HG02588 (cell line): ENCODE results near the gene MYL11.
"Not testable (repeated sequence)": the region's sequence is repeated elsewhere in the genome, so short reads cannot be mapped to it uniquely, and the experiment has no call there.

Experiments
- ATAC-seq: cut with Tn5 transposase; IDR thresholded peaks from one replicate; pipeline ENCODE4 v1.9.1; 2021; ENCODE audit warnings: mild to moderate bottlenecking, moderate library complexity; ENCODE audit not compliant: unreplicated experiment

The MYL11 gene

DNA sequence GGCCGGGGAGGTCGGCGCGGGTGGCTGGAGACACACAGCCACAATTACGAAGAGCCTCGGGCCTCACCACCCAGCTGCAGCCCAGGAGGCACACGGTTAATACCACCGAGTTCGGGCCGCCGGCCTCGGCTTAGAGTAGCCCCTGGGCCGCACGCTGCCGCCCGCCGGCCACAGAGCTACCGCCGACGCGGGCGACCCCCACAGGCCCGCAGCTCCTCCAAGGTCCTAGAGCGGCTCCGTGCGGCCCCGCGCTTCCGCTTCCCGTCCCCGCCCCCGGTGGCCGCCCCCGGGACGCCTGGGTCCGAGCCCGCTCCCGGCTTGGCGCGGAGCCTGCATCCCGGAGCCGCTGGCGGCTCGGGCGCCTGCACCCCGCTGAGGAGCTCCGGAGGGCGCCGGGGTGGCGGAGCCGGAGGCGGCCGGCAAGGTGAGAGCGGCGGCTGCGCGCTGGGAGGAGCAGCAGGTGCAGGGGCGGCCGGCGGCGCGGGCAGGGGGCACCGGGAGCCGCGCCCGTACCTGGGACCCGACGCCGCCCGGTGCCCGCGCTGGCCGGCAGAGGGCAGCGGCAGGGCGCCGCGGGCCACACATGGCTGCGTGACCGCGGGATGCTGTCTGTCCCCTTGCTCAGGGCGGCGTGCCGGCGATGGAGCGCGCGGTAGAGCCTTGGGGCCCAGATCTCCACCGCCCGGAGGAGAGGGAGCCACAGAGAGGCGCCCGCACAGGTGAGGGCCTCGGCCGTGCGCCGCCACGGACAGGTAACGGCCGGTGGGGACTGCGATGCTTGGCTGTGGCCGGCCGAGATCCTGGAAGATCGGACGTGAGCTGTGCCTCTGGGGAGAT, 20.8 kb downstream of the MYL11 start, which contains the start of gene ZNF48:
Gene ZNF48 (plus strand): TSS at position 266 of the 837 bp plus-strand sequence. CDS start 375 bp downstream, at position 641.
- peak; percentile 63 for ATAC-seq

- no peak for ATAC-seq
Observed at GRCh38 chr16:30395992-30396585, 21.5 kb downstream of the MYL11 start.

- not testable (repeated sequence) for ATAC-seq
Observed at GRCh38 chr16:30396627-30397026, 22.0 kb downstream of the MYL11 start.

- ATAC-seq: no peak
Observed at GRCh38 chr16:30397056-30397455, 22.5 kb downstream of the MYL11 start.

DNA sequence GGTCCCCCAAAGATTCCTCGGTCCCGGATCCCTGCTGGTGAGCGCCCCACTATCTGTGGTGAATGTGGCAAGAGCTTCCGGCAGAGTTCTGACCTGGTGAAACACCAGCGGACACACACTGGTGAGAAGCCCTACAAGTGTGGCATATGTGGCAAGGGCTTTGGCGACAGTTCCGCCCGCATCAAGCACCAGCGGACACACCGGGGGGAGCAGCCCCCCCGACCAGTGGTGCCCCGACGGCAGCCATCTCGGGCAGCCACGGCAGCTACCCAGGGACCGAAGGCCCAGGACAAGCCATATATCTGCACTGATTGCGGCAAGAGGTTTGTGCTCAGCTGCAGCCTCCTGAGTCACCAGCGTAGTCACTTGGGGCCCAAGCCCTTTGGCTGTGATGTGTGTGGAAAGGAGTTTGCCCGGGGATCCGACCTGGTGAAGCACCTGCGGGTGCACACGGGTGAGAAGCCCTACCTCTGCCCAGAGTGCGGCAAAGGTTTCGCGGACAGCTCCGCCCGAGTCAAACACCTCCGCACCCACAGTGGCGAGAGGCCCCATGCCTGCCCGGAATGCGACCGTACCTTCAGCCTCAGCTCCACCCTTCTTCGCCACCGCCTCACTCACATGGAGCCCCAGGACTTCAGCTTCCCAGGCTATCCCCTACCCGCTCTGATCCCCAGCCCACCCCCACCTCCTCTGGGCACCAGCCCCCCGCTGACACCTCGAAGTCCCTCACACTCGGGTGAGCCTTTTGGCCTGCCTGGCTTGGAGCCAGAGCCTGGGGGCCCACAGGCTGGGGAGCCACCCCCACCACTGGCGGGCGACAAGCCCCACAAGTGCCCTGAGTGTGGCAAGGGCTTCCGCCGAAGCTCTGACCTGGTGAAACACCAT, 23.4 kb downstream of the MYL11 start:
- ATAC-seq: no peak

- ATAC-seq: no peak
Observed at GRCh38 chr16:30398661-30399434, 24.2 kb downstream of the MYL11 start.

- no peak for ATAC-seq
Observed at GRCh38 chr16:30399435-30400186, 25.0 kb downstream of the MYL11 start.

DNA sequence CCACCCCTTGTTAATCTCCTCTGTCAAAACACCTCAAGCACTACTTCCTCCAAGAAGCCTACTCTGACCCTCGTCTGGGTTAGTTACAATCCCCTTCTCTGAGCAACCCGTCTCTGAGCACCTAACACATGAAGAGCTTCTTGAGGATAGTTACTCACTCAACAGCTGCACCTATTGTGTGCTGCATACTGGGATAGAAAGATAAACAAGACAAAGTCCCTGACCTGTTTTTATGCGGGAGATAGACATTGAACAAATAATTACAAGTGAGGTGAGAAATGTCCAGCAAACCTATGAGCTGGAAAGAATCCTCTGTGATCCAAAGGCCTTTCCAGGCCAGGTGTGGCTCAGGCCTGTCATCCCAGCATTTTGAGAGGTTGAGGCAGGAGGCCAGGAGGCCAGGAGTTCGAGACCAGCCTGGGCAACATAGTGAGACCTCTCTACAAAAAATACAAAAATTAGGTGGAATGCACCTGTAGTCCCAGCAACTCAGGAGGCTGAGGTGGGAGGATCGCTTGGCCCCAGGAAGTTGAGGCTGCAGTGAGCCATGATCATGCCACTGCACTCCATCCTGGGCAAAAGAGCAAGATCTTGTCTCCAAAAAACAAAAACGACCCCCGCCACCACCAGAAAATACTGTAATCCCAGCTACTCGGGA, 27.3 kb downstream of the MYL11 start:
- no peak for ATAC-seq

DNA sequence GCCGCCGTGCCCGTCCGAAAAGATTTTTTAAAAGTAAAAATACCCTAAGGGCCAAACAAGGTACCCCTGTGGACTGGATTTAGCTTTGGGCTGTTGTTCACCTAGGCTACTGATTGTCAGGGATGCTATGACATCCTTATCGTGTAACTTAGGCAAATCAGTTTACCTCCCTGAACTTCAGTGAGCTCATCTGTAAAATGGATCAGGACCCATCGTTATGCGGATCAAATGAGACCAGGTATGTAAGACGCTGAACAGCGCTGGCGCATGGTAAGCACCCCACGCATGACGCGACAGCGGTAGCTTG, 32.1 kb downstream of the MYL11 start:
- no peak for ATAC-seq

GRCh38 chr16:30407102-30407803, 32.7 kb downstream of the MYL11 start, which contains the start of gene ZNF771:
Gene ZNF771, plus strand, starts transcription at chr16:30407606. Its CDS starts 448 bp downstream, at chr16:30408054.
- ATAC-seq: peak; percentile 81

GRCh38 chr16:30407804-30408534, 33.4 kb downstream of the MYL11 start:
- no peak for ATAC-seq

DNA sequence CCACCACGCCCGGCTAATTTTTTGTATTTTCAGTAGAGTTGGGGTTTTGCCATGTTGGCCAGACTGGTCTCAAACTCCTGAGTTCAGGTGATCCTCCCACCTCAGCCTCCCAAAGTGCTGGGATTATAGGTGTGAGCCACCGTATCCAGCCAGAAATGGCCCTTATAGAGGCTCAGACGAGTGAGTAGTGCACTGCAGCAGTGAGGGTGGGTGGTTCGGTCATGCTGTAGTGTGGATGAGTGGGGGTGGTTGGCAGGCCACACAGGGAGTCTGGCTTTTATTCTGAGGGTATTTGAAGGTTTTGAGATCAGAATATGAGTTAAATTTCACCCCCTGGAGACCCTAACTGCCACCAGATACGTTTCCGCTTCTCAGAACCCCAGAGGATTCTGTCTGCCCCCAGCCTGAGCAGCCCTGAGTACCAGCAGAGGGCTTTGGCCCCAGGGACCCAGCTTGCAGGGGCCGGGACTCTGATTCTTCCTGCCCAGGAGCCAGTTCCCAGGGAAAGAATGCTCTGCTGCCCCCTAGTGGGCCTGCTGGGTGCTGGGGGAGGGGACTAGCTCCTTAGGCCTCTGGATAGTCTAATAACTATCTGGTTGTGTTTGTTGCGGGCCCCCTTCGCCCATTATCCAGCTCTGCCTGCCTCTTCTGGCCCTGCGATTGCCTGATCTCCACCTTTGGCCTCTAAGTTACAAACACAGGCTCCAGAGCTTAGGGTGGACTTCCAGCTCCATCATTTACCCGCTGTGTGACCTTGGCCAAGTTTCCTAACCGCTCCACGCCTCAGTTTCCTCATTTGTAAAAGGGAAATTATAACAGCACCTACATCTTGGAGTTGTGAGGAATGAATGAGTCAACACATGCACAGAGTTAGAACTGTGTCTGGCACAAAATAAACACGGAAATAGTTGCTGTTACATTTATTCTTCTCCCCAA, 34.8 kb downstream of the MYL11 start:
- peak; percentile 42 for ATAC-seq

- ATAC-seq: no peak
Observed at GRCh38 chr16:30413112-30413806, 38.7 kb downstream of the MYL11 start.

- no peak for ATAC-seq
Observed at GRCh38 chr16:30414159-30414558, 39.6 kb downstream of the MYL11 start.

GRCh38 chr16:30416047-30416603, 41.5 kb downstream of the MYL11 start:
- ATAC-seq: no peak
